ENCODE measurements around the gene BAHCC1.
A peak's percentile ranks its signal among the peaks of the same experiment; 100 is the strongest.

The BAHCC1 gene

DNA sequence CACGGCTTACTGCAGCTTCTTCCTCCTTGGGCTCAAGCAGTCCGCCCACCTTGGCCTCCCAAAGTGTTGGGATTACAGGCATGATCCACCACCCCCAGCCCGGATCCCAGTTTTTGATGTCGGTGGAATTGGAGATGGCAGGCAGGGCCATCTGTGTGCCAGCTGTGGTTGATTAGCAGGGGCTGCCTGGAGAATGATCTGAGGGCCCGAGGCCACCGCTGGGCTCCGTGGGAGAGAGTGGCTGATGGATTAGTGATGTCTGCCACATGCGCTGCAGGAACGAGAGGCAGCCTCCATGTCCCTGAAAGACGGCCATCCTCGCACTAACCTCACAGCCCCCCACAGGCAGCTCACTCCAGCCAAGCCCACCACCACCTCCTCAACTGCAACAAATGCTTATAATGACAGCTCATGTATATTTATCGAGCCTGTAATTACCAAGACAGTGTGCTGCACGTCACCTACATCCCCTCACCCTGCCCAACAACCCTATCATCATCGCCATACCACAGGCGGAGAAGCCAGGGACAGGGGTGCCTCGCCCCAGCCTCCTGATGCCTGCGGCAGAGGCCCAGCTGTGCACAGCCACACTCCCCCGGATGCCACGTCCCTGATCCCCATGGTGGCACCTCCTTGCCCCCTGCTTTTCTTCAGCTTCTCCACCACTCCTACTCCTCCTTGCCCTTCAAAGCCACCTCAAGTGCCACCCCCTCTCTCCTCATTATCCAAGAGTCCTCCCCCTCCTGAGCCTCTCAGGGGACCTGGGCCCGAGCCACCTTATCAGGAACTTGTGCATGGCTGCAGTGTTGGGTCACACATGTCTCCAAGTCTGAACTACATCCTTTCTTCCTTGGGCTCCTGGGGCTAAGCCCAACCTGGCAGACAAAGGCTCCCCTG, 84.2 kb downstream of the BAHCC1 start:
- H3K4me3 ChIP-seq (ENCODE audit: low read length) = no peak overlapping the region
- TF ChIP-seq CTCF (IDR thresholded peaks at IDR 0.05; ENCODE audit: insufficient read depth, low read depth, low read length, missing control alignments) = no peak
- DNase-seq (ENCODE audit: low read depth) = no peak

DNA sequence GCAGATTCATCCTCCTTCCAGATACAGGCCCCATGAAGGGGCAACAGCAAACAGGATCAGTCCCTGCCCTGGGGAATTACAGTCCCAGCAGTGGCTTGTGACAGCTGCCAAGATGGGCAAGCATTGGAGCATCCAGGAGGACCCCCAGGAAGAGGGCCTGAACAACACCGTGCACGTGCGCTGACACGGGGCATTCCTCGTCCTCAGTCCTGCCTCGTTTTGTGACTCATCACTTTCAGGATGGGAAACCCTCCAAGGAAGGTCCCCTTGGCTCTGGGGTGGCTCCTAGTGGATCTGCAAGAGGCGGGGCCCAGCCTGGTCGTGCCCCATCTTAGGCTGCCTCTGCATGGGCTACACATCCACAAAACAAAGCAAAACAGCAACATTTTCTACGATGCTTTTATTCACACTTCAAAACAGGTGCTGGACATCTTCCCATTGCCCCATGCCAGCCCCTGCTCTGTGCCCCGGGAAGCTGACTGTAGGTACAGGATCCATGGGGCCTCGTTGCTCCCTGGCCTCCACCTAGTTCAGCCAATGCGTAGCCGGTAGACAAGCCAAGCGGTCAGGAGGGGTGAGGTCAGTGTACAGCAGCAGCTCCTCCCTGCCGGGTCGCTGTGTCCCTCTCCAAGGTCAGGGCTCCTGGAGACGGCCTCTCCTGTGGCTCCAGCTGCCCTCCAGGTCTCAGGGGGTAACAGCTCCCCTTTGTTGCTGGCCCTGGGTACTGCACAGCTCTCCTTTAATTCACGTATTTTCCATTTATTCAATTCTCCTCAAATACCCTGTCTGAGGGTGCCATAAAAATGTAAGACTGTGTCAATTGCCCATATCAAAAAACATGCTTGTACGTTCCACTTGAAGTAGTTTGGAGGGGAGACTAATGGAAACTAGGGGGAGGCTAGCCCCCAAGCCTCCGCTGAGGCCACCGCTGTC, 85.1 kb downstream of the BAHCC1 start:
- no peak overlapping the region for H3K4me3 ChIP-seq (ENCODE audit: low read length)
- no peak for TF ChIP-seq CTCF (IDR thresholded peaks at IDR 0.05; ENCODE audit: insufficient read depth, low read depth, low read length, missing control alignments)
- DNase-seq (ENCODE audit: low read depth) = peak; percentile 30

DNA sequence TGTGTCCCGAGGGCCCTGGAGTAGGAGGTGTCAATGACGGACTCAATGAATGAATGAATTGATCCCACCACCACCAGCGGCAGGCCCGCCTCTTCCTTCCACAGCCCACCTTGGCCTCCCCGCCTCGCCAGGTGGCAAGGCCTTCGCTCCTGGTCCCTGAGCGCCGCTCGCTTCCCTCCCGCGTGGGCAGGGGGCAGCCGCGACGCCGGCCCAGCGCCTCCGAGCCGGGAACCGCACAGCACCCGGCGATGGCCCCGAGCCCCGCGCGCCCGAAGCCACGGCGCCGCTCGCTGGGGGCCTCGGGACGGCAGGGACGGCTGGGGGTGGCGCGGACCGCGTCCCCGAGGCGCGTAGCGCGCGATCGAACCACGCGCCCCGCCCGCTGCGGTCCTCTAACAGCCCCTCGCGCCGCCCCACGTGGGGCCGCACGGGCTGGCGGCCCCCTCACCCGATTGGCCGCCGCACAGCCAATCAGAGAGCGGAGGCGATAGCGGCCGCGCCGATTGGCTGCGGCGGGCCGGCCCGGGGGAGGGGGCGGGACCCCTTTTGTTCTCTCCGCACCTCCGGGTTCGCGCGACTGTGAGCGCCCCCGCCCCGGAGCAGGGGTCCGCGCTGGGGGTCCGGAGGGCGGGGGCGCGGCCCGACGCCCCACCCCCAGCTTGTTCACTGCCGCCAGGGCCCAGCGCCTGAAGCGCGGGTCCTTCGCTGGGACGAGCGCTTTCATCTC, 86.0 kb downstream of the BAHCC1 start:
- DNase-seq (ENCODE audit: low read depth) = peak; percentile 76
- TF ChIP-seq CTCF (IDR thresholded peaks at IDR 0.05; ENCODE audit: insufficient read depth, low read depth, low read length, missing control alignments) = no peak
- H3K4me3 ChIP-seq (ENCODE audit: low read length) = peak overlapping the region; percentile 33

DNA sequence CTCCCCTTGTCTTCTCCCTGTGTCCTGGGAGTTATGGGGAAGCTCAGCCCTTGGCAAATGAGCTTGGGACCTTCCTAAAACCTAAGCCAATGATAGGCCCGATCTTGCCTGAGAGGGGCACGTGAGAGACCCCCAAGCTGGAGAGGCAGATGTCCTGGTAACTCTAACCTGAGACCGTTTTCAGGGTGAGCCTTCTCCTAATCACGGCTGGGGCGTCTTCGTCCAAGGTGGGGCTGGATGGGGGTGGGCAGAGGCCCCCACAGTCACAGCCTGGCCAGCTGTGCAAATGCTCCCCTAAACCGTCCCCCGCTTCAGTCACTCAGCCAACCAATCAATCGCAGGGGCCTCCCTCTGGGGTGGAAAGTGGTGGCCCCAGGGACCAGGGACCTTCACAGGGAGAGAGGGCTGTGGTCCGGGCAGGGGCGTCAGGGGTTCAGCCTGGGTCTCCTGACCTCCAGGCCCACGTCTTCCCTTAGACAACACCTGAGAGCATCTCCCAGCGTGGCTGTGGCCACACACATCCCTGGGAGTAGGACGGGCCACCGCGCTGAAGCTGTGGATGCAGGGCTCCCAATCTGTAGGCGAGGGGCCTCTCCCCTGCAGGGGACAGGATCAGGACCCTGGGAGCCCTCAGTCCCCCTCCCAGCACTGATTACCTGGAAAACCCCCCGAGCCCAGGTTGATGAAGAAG, 86.7 kb downstream of the BAHCC1 start:
- no peak for TF ChIP-seq CTCF (IDR thresholded peaks at IDR 0.05; ENCODE audit: insufficient read depth, low read depth, low read length, missing control alignments)
- peak overlapping the region; percentile 33 for H3K4me3 ChIP-seq (ENCODE audit: low read length)
- no peak for DNase-seq (ENCODE audit: low read depth)

DNA sequence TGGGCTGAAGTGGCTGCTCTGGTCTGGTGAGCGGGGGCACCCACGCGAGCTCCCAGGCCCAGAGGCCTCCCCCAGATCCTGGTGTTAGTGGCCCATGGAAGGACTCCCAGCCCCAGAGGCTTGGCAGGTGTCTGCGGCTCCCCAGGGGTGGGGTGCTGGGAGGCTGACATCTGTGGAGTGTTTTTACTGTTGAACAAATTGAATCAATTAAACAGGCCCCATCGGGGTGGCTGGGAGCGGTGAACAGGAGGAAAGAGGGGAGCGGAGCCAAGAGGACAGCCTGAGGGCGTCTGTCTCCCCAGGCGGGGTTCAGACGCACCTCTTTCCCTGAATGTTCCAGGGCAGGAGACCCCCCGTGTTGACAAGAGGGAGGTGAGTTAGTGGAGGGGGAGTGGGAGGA, 87.4 kb downstream of the BAHCC1 start:
- no peak for DNase-seq (ENCODE audit: low read depth)
- TF ChIP-seq CTCF (IDR thresholded peaks at IDR 0.05; ENCODE audit: insufficient read depth, low read depth, low read length, missing control alignments) = no peak
- H3K4me3 ChIP-seq (ENCODE audit: low read length) = no peak overlapping the region
